HEK293T (cell line): ENCODE data around the gene SEL1L3.

Experiments used
- ARNT ChIP-seq: fragments of 450-650 bp; IDR thresholded peaks from 2 replicates; pipeline ENCODE4 v1.6.1; 2017; ENCODE audit warnings: mild to moderate bottlenecking
- BHLHE40 ChIP-seq: fragments of 450-650 bp; IDR thresholded peaks from 2 replicates; pipeline ENCODE4 v1.6.1; 2016; ENCODE audit warnings: mild to moderate bottlenecking, moderate library complexity, borderline replicate concordance
- CTBP1 ChIP-seq: fragments of 450-650 bp; IDR thresholded peaks from 2 replicates; pipeline ENCODE4 v1.6.1; 2016; ENCODE audit warnings: borderline replicate concordance
- ELF4 ChIP-seq: fragments of 450-650 bp; IDR thresholded peaks from 2 replicates; pipeline ENCODE4 v1.6.1; 2017; ENCODE audit warnings: antibody characterized with exemption
- FOXK2 ChIP-seq: fragments of 450-650 bp; IDR thresholded peaks from 2 replicates; pipeline ENCODE4 v1.6.1; 2016; ENCODE audit warnings: mild to moderate bottlenecking
- HDGF ChIP-seq: fragments of 450-650 bp; IDR thresholded peaks from 2 replicates; pipeline ENCODE4 v1.6.1; 2017; ENCODE audit warnings: antibody characterized with exemption, borderline replicate concordance
- NFRKB ChIP-seq: fragments of 450-650 bp; IDR thresholded peaks from 2 replicates; pipeline ENCODE4 v1.6.1; 2016; ENCODE audit warnings: mild to moderate bottlenecking, moderate library complexity
- SP1 ChIP-seq: fragments of 450-650 bp; IDR thresholded peaks from 2 replicates; pipeline ENCODE4 v1.6.1; 2017
- SUZ12 ChIP-seq: fragments of 450-650 bp; IDR thresholded peaks from 2 replicates; pipeline ENCODE4 v1.6.1; 2016; ENCODE audit warnings: mild to moderate bottlenecking
- ZNF384 ChIP-seq: fragments of 450-650 bp; IDR thresholded peaks from 2 replicates; pipeline ENCODE4 v1.6.1; 2016

- TF ChIP-seq BHLHE40 (no peak), ARNT (no peak), ELF4 (no peak), FOXK2 (no peak), NFRKB (no peak), SUZ12 (no peak), CTBP1 (no peak), ZNF384 (no peak), SP1 (no peak), HDGF (no peak)
Measured at GRCh38 chr4:25827373-25827772, 35.4 kb downstream of the SEL1L3 start.
